Measurements from ENCODE around the gene INHA. TPM values are rescaled to one million over a fixed set of nuclear protein-coding genes. Genes with fewer than 3 reads are reported as not detected.

The INHA gene
- total RNA-seq, 1 donor from 2014 or later, result 2.4 TPM

- H3K9me3 ChIP-seq (replicated peaks), result no peaks in the 10 kb centered on the region
- TF ChIP-seq, protein P1, sequence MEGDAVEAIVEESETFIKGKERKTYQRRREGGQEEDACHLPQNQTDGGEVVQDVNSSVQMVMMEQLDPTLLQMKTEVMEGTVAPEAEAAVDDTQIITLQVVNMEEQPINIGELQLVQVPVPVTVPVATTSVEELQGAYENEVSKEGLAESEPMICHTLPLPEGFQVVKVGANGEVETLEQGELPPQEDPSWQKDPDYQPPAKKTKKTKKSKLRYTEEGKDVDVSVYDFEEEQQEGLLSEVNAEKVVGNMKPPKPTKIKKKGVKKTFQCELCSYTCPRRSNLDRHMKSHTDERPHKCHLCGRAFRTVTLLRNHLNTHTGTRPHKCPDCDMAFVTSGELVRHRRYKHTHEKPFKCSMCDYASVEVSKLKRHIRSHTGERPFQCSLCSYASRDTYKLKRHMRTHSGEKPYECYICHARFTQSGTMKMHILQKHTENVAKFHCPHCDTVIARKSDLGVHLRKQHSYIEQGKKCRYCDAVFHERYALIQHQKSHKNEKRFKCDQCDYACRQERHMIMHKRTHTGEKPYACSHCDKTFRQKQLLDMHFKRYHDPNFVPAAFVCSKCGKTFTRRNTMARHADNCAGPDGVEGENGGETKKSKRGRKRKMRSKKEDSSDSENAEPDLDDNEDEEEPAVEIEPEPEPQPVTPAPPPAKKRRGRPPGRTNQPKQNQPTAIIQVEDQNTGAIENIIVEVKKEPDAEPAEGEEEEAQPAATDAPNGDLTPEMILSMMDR (IDR thresholded peaks at IDR 0.05; ENCODE audit: borderline replicate concordance), result no peak
- no peak overlapping the region for H3K27ac ChIP-seq (replicated peaks)
- peaks cover 42% of the 10 kb centered on the region for H3K4me1 ChIP-seq
- DNase-seq, result no peak
- H3K36me3 ChIP-seq, result peaks cover 34% of the 10 kb centered on the region
- peaks cover 27% of the 10 kb centered on the region for H3K27me3 ChIP-seq (ENCODE audit: low read depth)
- H3K4me3 ChIP-seq, result no peak overlapping the region
- intact Hi-C loops (cut with micrococcal nuclease), result no loop called here
These were observed 4.2 kb upstream of the INHA start for GRCh38 chr2:219567791-219568361.

- no peak for DNase-seq
- intact Hi-C loops (cut with micrococcal nuclease), result no loop called here
- TF ChIP-seq, protein P1 (IDR thresholded peaks at IDR 0.05; ENCODE audit: borderline replicate concordance), result no peak
- H3K27me3 ChIP-seq (ENCODE audit: low read depth), result peaks cover 32% of the 10 kb centered on the region
- peaks cover 42% of the 10 kb centered on the region for H3K4me1 ChIP-seq
- peaks cover 23% of the 10 kb centered on the region for H3K36me3 ChIP-seq
- H3K4me3 ChIP-seq, result no peak overlapping the region
- H3K27ac ChIP-seq (replicated peaks), result no peak overlapping the region
- H3K9me3 ChIP-seq (replicated peaks), result no peaks in the 10 kb centered on the region
These were observed 3.1 kb upstream of the INHA start for GRCh38 chr2:219569041-219569440.

GRCh38 chr2:219569635-219570034 lies 2.5 kb upstream of the INHA start:
- peaks cover 17% of the 10 kb centered on the region for H3K36me3 ChIP-seq
- peaks cover 40% of the 10 kb centered on the region for H3K4me1 ChIP-seq
- H3K27me3 ChIP-seq (ENCODE audit: low read depth), result peaks cover 35% of the 10 kb centered on the region
- no peaks in the 10 kb centered on the region for H3K9me3 ChIP-seq (replicated peaks)
- H3K27ac ChIP-seq (replicated peaks), result peak overlapping the region; percentile 93
- no peak for DNase-seq
- intact Hi-C loops (cut with micrococcal nuclease), result no loop called here
- TF ChIP-seq, protein P1 (IDR thresholded peaks at IDR 0.05; ENCODE audit: borderline replicate concordance), result no peak
- peak overlapping the region; percentile 79 for H3K4me3 ChIP-seq

GRCh38 chr2:219570194-219570923 lies 1.8 kb upstream of the INHA start:
- intact Hi-C loops (cut with micrococcal nuclease), result no loop called here
- Histone ChIP-seq H3K4me1 (peaks cover 33% of the 10 kb centered on the region), H3K4me3 (peak overlapping the region; percentile 79), H3K27ac (replicated peaks) (peak overlapping the region; percentile 93), H3K27me3 (ENCODE audit: low read depth) (peaks cover 41% of the 10 kb centered on the region), H3K9me3 (replicated peaks) (no peaks in the 10 kb centered on the region), H3K36me3 (peaks cover 14% of the 10 kb centered on the region)
- no peak for DNase-seq
- TF ChIP-seq, protein P1 (IDR thresholded peaks at IDR 0.05; ENCODE audit: borderline replicate concordance), result no peak

- TF ChIP-seq, protein P1 (IDR thresholded peaks at IDR 0.05; ENCODE audit: borderline replicate concordance), result no peak
- Histone ChIP-seq H3K4me3 (peak overlapping the region; percentile 79), H3K27me3 (ENCODE audit: low read depth) (peaks cover 44% of the 10 kb centered on the region), H3K27ac (replicated peaks) (peak overlapping the region; percentile 93), H3K36me3 (peaks cover 14% of the 10 kb centered on the region), H3K9me3 (replicated peaks) (no peaks in the 10 kb centered on the region), H3K4me1 (peaks cover 32% of the 10 kb centered on the region)
- no peak for DNase-seq
- intact Hi-C loops (cut with micrococcal nuclease), result no loop called here
These were observed 1.2 kb upstream of the INHA start for GRCh38 chr2:219570924-219571310.
